ENCODE data around the gene UMOD.

UMOD gene

GRCh38 chr16:20363191-20363590 lies 10.7 kb upstream of the UMOD start:
- no peak for DNase-seq (ENCODE audit: low read depth)

- DNase-seq (ENCODE audit: low read depth) = no peak
These were observed 7.5 kb upstream of the UMOD start for GRCh38 chr16:20359997-20360396.

GRCh38 chr16:20355114-20355782 lies 2.7 kb upstream of the UMOD start:
- no peak for DNase-seq (ENCODE audit: low read depth)

- DNase-seq (ENCODE audit: low read depth) = no peak
These were observed 864 bp upstream of the UMOD start for GRCh38 chr16:20353379-20353778.

GRCh38 chr16:20349615-20350014 lies 2.9 kb downstream of the UMOD start:
- DNase-seq (ENCODE audit: low read depth) = no peak

GRCh38 chr16:20348365-20349185 lies 3.9 kb downstream of the UMOD start:
- no peak for DNase-seq (ENCODE audit: low read depth)

GRCh38 chr16:20347666-20348364 lies 4.7 kb downstream of the UMOD start:
- DNase-seq (ENCODE audit: low read depth) = no peak

GRCh38 chr16:20344611-20345010 lies 7.9 kb downstream of the UMOD start:
- DNase-seq (ENCODE audit: low read depth) = no peak

- DNase-seq (ENCODE audit: low read depth) = no peak
These were observed 12.8 kb downstream of the UMOD start for GRCh38 chr16:20339744-20340143.

- DNase-seq (ENCODE audit: low read depth) = no peak
These were observed 15.6 kb downstream of the UMOD start for GRCh38 chr16:20336955-20337354.

- DNase-seq (ENCODE audit: low read depth) = no peak
These were observed 18.1 kb downstream of the UMOD start for GRCh38 chr16:20334396-20334795.

GRCh38 chr16:20333120-20333519 lies 19.4 kb downstream of the UMOD start:
- no peak for DNase-seq (ENCODE audit: low read depth)

GRCh38 chr16:20332411-20332810 lies 20.1 kb downstream of the UMOD start:
- no peak for DNase-seq (ENCODE audit: low read depth)

GRCh38 chr16:20331635-20332034 lies 20.9 kb downstream of the UMOD start:
- DNase-seq (ENCODE audit: low read depth) = no peak

GRCh38 chr16:20329392-20330138 lies 22.9 kb downstream of the UMOD start:
- no peak for DNase-seq (ENCODE audit: low read depth)

- DNase-seq (ENCODE audit: low read depth) = no peak
These were observed 25.0 kb downstream of the UMOD start, which contains the start of gene GP2 for GRCh38 chr16:20327444-20328041. TSS of gene GP2 (minus strand) at chr16:20327513. CDS start at chr16:20326431, 1,082 bp downstream.

- DNase-seq (ENCODE audit: low read depth) = no peak
These were observed 26.2 kb downstream of the UMOD start for GRCh38 chr16:20326321-20326720.

GRCh38 chr16:20325005-20325404 lies 27.5 kb downstream of the UMOD start:
- DNase-seq (ENCODE audit: low read depth) = no peak

- DNase-seq (ENCODE audit: low read depth) = no peak
These were observed 28.9 kb downstream of the UMOD start for GRCh38 chr16:20323591-20324117.

- DNase-seq (ENCODE audit: low read depth) = no peak
These were observed 29.8 kb downstream of the UMOD start for GRCh38 chr16:20322696-20323095.

GRCh38 chr16:20321671-20322070 lies 30.8 kb downstream of the UMOD start:
- no peak for DNase-seq (ENCODE audit: low read depth)
